ENCODE results near the gene FIG4. TPM values are rescaled to one million over a fixed set of nuclear protein-coding genes. Genes with fewer than 3 reads are reported as not detected.
A peak's percentile ranks its signal among the peaks of the same experiment; 100 is the strongest.

The FIG4 gene
- total and polyA plus RNA-seq, 2 experiments from 2014 or later = 8.8 to 11.5 TPM

DNA sequence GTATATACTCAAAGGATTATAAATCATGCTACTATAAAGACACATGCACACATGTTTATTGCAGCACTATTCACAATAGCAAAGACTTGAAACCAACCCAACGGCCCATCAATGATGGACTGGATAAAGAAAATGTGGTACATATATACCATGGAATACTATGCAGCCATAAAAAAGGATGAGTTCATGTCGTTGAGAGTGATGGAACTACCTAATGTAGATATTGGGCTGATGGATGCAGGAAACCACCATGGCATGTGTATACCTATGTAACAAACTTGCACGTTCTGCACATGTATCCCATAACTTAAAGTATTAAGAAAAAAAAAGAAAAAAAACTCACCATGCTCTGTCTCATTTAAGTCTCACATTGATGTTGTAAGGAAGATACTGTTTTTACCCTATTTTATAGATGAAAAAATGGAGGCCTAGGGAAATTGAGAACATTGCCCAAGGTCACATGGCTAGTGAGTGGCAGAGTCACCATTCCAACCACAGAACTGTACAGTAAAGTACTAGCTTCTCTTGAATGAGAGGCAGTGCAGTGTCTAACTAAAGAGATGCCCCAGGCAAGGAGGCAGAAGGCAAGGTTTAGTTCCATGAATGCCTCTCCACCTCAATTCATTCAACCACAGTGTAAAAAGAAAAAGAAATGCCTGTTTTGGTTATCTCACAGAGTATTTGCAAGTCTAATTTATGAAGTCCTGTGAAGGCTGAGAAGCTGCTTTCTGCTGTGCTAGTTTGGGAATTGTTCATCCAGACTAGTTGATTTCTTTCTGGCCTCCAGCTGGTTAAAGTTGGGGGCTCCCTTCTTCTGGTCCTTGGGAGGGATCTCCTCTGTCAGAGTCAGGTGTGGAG lies 68.2 kb downstream of the FIG4 start:
- Histone ChIP-seq H3K9me2 (ENCODE audit: insufficient read depth) (no peaks in the 10 kb centered on the region), H3K4me1 (ENCODE audit: insufficient read depth) (no peaks in the 10 kb centered on the region), H3K4me3 (no peak overlapping the region), H3K36me3 (ENCODE audit: low read depth) (no peaks in the 10 kb centered on the region), H3K9ac (no peak overlapping the region), H3K79me2 (ENCODE audit: insufficient read depth) (no peaks in the 10 kb centered on the region), H4K20me1 (ENCODE audit: insufficient read depth) (no peaks in the 10 kb centered on the region), H2AFZ (no peak overlapping the region), H3K4me2 (ENCODE audit: unreplicated experiment) (no peak overlapping the region), H3K9me3 (ENCODE audit: low read depth) (no peaks in the 10 kb centered on the region), H3F3A (ENCODE audit: insufficient read depth) (no peaks in the 10 kb centered on the region), H3K27me3 (replicated peaks; ENCODE audit: insufficient read depth) (no peaks in the 10 kb centered on the region), H3K27ac (no peak overlapping the region)
- TF ChIP-seq EZH2 (IDR thresholded peaks at IDR 0.05; ENCODE audit: insufficient read depth, poor library complexity, severe bottlenecking) (no peak), EZH2phosphoT487 (IDR thresholded peaks at IDR 0.05; ENCODE audit: insufficient read depth, low read depth) (no peak)
- WGBS, 2 experiments (ENCODE audit: low coverage in 1 of 2, low lambda C conversion rate in 2 of 2, missing lambda C conversion rate in 2 of 2) = 89 to 98% methylated on average over 3 of the region's 3 CpGs
- in situ Hi-C loops (cut with MboI) = no loop called here
- DNase-seq = no peak

- H2AFZ ChIP-seq = no peak overlapping the region
- H3K9me3 ChIP-seq (ENCODE audit: low read depth) = no peaks in the 10 kb centered on the region
- no peak overlapping the region for H3K4me2 ChIP-seq (ENCODE audit: unreplicated experiment)
- no peak for TF ChIP-seq EZH2phosphoT487 (IDR thresholded peaks at IDR 0.05; ENCODE audit: insufficient read depth, low read depth)
- TF ChIP-seq EZH2 (IDR thresholded peaks at IDR 0.05; ENCODE audit: insufficient read depth, poor library complexity, severe bottlenecking) = no peak
- H3K4me1 ChIP-seq (ENCODE audit: insufficient read depth) = no peaks in the 10 kb centered on the region
- H3K4me3 ChIP-seq = no peak overlapping the region
- H3K9me2 ChIP-seq (ENCODE audit: insufficient read depth) = no peaks in the 10 kb centered on the region
- H3K27me3 ChIP-seq (replicated peaks; ENCODE audit: insufficient read depth) = no peaks in the 10 kb centered on the region
- H3K27ac ChIP-seq = no peak overlapping the region
- 88 to 89% methylated on average over 2 of the region's 2 CpGs for WGBS, 2 experiments (ENCODE audit: low coverage in 1 of 2, low lambda C conversion rate in 2 of 2, missing lambda C conversion rate in 2 of 2)
- no peaks in the 10 kb centered on the region for H3K36me3 ChIP-seq (ENCODE audit: low read depth)
- no peaks in the 10 kb centered on the region for H3K79me2 ChIP-seq (ENCODE audit: insufficient read depth)
- DNase-seq = no peak
- H4K20me1 ChIP-seq (ENCODE audit: insufficient read depth) = no peaks in the 10 kb centered on the region
- in situ Hi-C loops (cut with MboI) = no loop called here
- no peaks in the 10 kb centered on the region for H3F3A ChIP-seq (ENCODE audit: insufficient read depth)
- H3K9ac ChIP-seq = no peak overlapping the region
Measured at GRCh38 chr6:109760208-109760607, 69.1 kb downstream of the FIG4 start.

DNA sequence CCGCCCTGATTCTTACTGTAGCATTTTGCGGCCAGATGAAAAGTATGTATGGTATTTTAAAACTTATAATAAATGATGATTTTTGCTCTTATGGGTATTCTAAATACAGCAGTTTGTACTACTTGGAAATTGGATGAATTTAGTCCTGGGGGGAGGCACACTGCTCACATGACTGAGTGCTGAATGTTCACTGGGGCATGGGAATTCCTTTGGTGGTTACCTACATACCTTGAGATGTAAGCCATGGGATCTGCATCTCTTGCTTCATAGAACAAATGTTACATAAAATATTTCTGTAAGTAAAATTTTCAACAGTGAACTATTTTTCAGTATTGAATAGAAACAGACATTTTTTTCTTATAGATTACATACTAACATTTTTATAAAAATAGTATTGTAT lies 71.1 kb downstream of the FIG4 start:
- H3K27ac ChIP-seq = no peak overlapping the region
- no peak overlapping the region for H3K9ac ChIP-seq
- no peak overlapping the region for H3K4me2 ChIP-seq (ENCODE audit: unreplicated experiment)
- no peaks in the 10 kb centered on the region for H3K79me2 ChIP-seq (ENCODE audit: insufficient read depth)
- H3K36me3 ChIP-seq (ENCODE audit: low read depth) = no peaks in the 10 kb centered on the region
- H3K4me3 ChIP-seq = no peak overlapping the region
- H3K27me3 ChIP-seq (replicated peaks; ENCODE audit: insufficient read depth) = no peaks in the 10 kb centered on the region
- in situ Hi-C loops (cut with MboI) = no loop called here
- H3K9me3 ChIP-seq (ENCODE audit: low read depth) = no peaks in the 10 kb centered on the region
- 93 to 96% methylated on average over 2 of the region's 2 CpGs for WGBS, 2 experiments (ENCODE audit: low coverage in 1 of 2, low lambda C conversion rate in 2 of 2, missing lambda C conversion rate in 2 of 2)
- TF ChIP-seq EZH2 (IDR thresholded peaks at IDR 0.05; ENCODE audit: insufficient read depth, poor library complexity, severe bottlenecking) = no peak
- no peak for TF ChIP-seq EZH2phosphoT487 (IDR thresholded peaks at IDR 0.05; ENCODE audit: insufficient read depth, low read depth)
- H4K20me1 ChIP-seq (ENCODE audit: insufficient read depth) = no peaks in the 10 kb centered on the region
- DNase-seq = no peak
- H3K4me1 ChIP-seq (ENCODE audit: insufficient read depth) = peaks cover 2% of the 10 kb centered on the region
- H3F3A ChIP-seq (ENCODE audit: insufficient read depth) = peaks cover 2% of the 10 kb centered on the region; the same call in 1 of the 2 replicates
- no peaks in the 10 kb centered on the region for H3K9me2 ChIP-seq (ENCODE audit: insufficient read depth)
- H2AFZ ChIP-seq = no peak overlapping the region

DNA sequence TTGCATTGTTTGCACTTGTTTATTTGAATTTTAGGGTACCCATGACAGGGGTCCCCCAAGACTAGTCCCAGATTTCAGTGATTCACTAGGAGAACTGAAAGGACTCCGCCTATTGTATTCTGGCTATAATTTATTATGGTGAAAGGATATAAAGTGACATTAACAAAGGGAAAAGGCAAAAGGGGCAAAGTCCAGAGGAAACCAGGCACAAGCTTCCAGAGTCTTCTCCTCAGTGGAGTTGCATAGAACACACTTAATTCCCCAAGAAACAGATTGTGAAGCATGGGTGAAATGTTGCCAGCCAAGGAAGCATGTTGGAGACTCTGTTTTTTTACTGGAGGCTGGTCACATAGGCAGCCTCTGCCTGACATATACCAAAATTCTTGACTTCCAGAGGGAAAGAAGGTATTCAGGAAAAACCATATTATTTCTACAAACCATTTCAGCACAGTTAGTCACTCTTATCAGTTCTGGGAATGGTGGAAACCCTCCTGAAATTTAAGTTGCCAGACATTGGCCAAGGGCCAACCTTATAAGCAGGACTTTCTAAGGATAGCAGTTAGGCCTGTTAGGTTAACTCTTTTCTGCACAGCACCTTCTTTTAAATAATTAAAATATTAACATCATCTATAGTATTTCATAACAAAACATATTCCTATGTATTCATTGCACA lies 71.8 kb downstream of the FIG4 start:
- DNase-seq = peak; percentile 17
- no peak for TF ChIP-seq EZH2phosphoT487 (IDR thresholded peaks at IDR 0.05; ENCODE audit: insufficient read depth, low read depth)
- no peak for TF ChIP-seq EZH2 (IDR thresholded peaks at IDR 0.05; ENCODE audit: insufficient read depth, poor library complexity, severe bottlenecking)
- Histone ChIP-seq H3K79me2 (ENCODE audit: insufficient read depth) (no peaks in the 10 kb centered on the region), H2AFZ (no peak overlapping the region), H3K4me2 (ENCODE audit: unreplicated experiment) (no peak overlapping the region), H3F3A (ENCODE audit: insufficient read depth) (peaks cover 9% of the 10 kb centered on the region; the same call in 1 of the 2 replicates), H3K27me3 (replicated peaks; ENCODE audit: insufficient read depth) (no peaks in the 10 kb centered on the region), H3K4me1 (ENCODE audit: insufficient read depth) (peaks cover 9% of the 10 kb centered on the region), H3K36me3 (ENCODE audit: low read depth) (no peaks in the 10 kb centered on the region), H4K20me1 (ENCODE audit: insufficient read depth) (no peaks in the 10 kb centered on the region), H3K4me3 (no peak overlapping the region), H3K27ac (no peak overlapping the region), H3K9me2 (ENCODE audit: insufficient read depth) (no peaks in the 10 kb centered on the region), H3K9me3 (ENCODE audit: low read depth) (no peaks in the 10 kb centered on the region), H3K9ac (no peak overlapping the region)
- 36 to 54% methylated on average over 1 of the region's 1 CpG for WGBS, 2 experiments (ENCODE audit: low coverage in 1 of 2, low lambda C conversion rate in 2 of 2, missing lambda C conversion rate in 2 of 2)
- in situ Hi-C loops (cut with MboI) = no loop called here
